Keratinocyte (primary cell): ENCODE results near the gene HK2. TPM values are rescaled to one million over a fixed set of nuclear protein-coding genes. Genes with fewer than 3 reads are reported as not detected.
"Not testable (repeated sequence)": the region's sequence is repeated elsewhere in the genome, so short reads cannot be mapped to it uniquely, and the experiment has no call there.

Experiments
- DNase-seq: peaks from one replicate; pipeline ENCODE4 v3.0.0-alpha.2; 2011; ENCODE audit warnings: low read depth, missing footprints, low spot score
- FAIRE-seq: peaks from 2 replicates; lab custom pipeline; 2011; peaks lifted over from hg19 to GRCh38; lab: Jason Lieb, UNC
- H2AFZ ChIP-seq: 2 replicates; pipeline ENCODE4 v1.6.0; 2012; ENCODE audit warnings: low read length, control low read depth, inconsistent platforms; ENCODE audit not compliant: control insufficient read depth
- H3K27ac ChIP-seq: 2 replicates; pipeline ENCODE4 v1.5.1; 2011; ENCODE audit warnings: low read length; ENCODE audit not compliant: control insufficient read depth, insufficient read depth
- H3K27me3 ChIP-seq: 3 replicates; pipeline ENCODE4 v1.6.0; 2011; ENCODE audit warnings: low read length; ENCODE audit not compliant: control insufficient read depth, insufficient read depth; ENCODE audit errors: extremely low read depth
- H3K36me3 ChIP-seq, 2 experiments: 2 replicates in 1 of 2; 3 replicates in 1 of 2; pipeline ENCODE4 v1.5.1; 2011; ENCODE audit warnings: low read length in 2 of 2, mild to moderate bottlenecking in 1 of 2; ENCODE audit not compliant: control insufficient read depth in 2 of 2, insufficient read depth in 2 of 2; ENCODE audit errors: extremely low read depth in 1 of 2
- H3K4me1 ChIP-seq: 3 replicates; pipeline ENCODE4 v1.5.1; 2011; ENCODE audit warnings: low read length; ENCODE audit not compliant: control insufficient read depth, insufficient read depth; ENCODE audit errors: extremely low read depth
- H3K4me2 ChIP-seq: 3 replicates; pipeline ENCODE4 v1.6.0; 2011; ENCODE audit warnings: low read depth, low read length; ENCODE audit not compliant: control insufficient read depth, insufficient read depth; ENCODE audit errors: extremely low read depth
- H3K4me3 ChIP-seq, 3 experiments: fragments of 200-600 bp in 1 of 3; sonication (generic) in 1 of 3; 2 replicates in 2 of 3; 3 replicates in 1 of 3; pipeline ENCODE4 v1.5.1; 2011 to 2016; ENCODE audit warnings: low read length in 3 of 3, mild to moderate bottlenecking in 3 of 3, control low read depth in 2 of 3, inconsistent platforms in 1 of 3, low read depth in 1 of 3, mixed read lengths in 1 of 3, mixed run types in 1 of 3, moderate library complexity in 1 of 3; ENCODE audit not compliant: control insufficient read depth in 2 of 3, insufficient read depth in 2 of 3; ENCODE audit errors: extremely low read depth in 1 of 3
- H3K79me2 ChIP-seq: 2 replicates; pipeline ENCODE4 v1.6.0; 2012; ENCODE audit warnings: low read length; ENCODE audit not compliant: control insufficient read depth, insufficient read depth
- H3K9ac ChIP-seq: 3 replicates; pipeline ENCODE4 v1.6.0; 2011; ENCODE audit warnings: low read length; ENCODE audit not compliant: control insufficient read depth, insufficient read depth; ENCODE audit errors: extremely low read depth
- H3K9me1 ChIP-seq: 3 replicates; pipeline ENCODE4 v1.6.0; 2011; ENCODE audit warnings: low read length; ENCODE audit not compliant: control insufficient read depth, insufficient read depth; ENCODE audit errors: extremely low read depth
- H3K9me3 ChIP-seq: 2 replicates; pipeline ENCODE4 v1.5.1; 2012; ENCODE audit warnings: low read depth, low read length; ENCODE audit not compliant: control insufficient read depth
- H4K20me1 ChIP-seq: 3 replicates; pipeline ENCODE4 v1.6.0; 2011; ENCODE audit warnings: low read length; ENCODE audit not compliant: control insufficient read depth, insufficient read depth; ENCODE audit errors: extremely low read depth
- EZH2 ChIP-seq: IDR thresholded peaks from one replicate; pipeline ENCODE4 v1.6.1; 2012; ENCODE audit warnings: inconsistent platforms, mild to moderate bottlenecking, low read length, moderate library complexity
- dilution Hi-C: fragments of 300-500 bp; cut with MboI; formaldehyde crosslinking; loops from one replicate; pipeline ENCODE4 v1.7.0; 2020; ENCODE audit warnings: low sequenced_read_pairs; ENCODE audit not compliant: extremely low pct_ligation_motif_present
- polyA plus RNA-seq, 5 experiments: library from polyadenylated mRNA; depleted of rRNA in 3 of 5; stranded (reverse) in 3 of 5; stranded (forward) in 1 of 5; unstranded in 1 of 5; fragments of >200 nt; gene quantifications; 1 replicate in 1 of 5; 2 replicates in 3 of 5; 3 replicates in 1 of 5; pipeline versions ENCODE4 v1.2.1 to v1.2.3, GENCODE V29; 2011 to 2012; ENCODE audit warnings: missing spikeins in 2 of 5, low read depth in 1 of 5, low replicate concordance in 1 of 5
- TF ChIP-seq, protein P1 (sequence below), 3 experiments: IDR thresholded peaks in 1 of 3; conservative IDR thresholded peaks in 1 of 3; optimal IDR thresholded peaks in 1 of 3; 2 replicates in 2 of 3; 3 replicates in 1 of 3; pipeline versions ENCODE3 to v1.5.1; 2011; ENCODE audit warnings: low read length in 3 of 3, mild to moderate bottlenecking in 3 of 3, moderate library complexity in 2 of 3, control low read depth in 1 of 3, inconsistent platforms in 1 of 3; ENCODE audit not compliant: insufficient read depth in 2 of 3; ENCODE audit errors: extremely low read depth in 1 of 3

The HK2 gene
- polyA plus RNA-seq, 1 donor (not counting 4 experiments of a cell fraction or from before 2014, with no cell fraction given), result 27.1 TPM

DNA sequence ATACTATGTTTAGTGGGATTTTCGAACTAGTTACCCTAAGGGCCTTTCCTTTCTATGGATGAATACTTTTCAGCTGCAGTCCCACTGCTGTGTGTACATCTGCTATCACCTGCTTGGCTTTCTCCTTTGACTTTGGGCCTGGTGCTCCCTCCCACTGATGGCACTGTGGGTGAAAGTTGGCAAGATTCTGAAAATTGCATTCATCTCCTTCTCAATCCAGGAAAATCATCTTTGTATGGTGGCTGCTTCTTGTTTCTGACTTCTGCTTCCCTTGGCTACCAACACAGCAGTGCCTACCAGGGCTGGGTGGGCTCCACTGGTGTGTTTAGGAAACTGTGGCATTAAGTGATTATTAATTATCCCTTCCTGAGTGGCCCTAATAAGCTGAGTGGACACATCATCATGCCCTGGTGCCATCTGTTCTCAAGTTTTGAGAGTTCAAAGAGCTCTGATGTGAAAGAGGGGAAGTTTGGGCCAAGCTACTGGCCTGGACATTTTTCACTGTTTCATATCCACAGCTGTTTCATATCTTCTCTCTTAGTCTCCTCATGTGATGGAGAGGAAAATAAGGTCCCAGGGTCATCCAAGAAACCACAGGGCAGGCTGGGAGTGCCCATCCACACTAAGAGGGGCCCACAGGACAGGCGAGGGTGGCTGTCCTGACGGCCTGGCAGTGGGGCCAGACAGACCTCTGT is 16.7 kb downstream of the HK2 start:
- no peak overlapping the region for H3K9ac ChIP-seq
- peaks cover 9 to 28% of the 10 kb centered on the region in 2 experiments for H3K36me3 ChIP-seq
- peaks cover 10% of the 10 kb centered on the region for H3K9me1 ChIP-seq
- no peak for FAIRE-seq
- peaks cover 5% of the 10 kb centered on the region for H4K20me1 ChIP-seq
- no peak overlapping the region for H3K4me2 ChIP-seq
- no peaks in the 10 kb centered on the region for H3K9me3 ChIP-seq
- no peak for DNase-seq
- H3K79me2 ChIP-seq, result peaks cover 76% of the 10 kb centered on the region
- TF ChIP-seq, protein P1, sequence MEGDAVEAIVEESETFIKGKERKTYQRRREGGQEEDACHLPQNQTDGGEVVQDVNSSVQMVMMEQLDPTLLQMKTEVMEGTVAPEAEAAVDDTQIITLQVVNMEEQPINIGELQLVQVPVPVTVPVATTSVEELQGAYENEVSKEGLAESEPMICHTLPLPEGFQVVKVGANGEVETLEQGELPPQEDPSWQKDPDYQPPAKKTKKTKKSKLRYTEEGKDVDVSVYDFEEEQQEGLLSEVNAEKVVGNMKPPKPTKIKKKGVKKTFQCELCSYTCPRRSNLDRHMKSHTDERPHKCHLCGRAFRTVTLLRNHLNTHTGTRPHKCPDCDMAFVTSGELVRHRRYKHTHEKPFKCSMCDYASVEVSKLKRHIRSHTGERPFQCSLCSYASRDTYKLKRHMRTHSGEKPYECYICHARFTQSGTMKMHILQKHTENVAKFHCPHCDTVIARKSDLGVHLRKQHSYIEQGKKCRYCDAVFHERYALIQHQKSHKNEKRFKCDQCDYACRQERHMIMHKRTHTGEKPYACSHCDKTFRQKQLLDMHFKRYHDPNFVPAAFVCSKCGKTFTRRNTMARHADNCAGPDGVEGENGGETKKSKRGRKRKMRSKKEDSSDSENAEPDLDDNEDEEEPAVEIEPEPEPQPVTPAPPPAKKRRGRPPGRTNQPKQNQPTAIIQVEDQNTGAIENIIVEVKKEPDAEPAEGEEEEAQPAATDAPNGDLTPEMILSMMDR (optimal IDR thresholded peaks at IDR 0.05 in 1 of 3, IDR thresholded peaks at IDR 0.05 in 1 of 3, conservative IDR thresholded peaks at IDR 0.05 in 1 of 3; ENCODE audit: extremely low read depth in 1 of 3, insufficient read depth in 2 of 3, low read length in 3 of 3), result no peak
- TF ChIP-seq EZH2, result no peak
- no peak overlapping the region for H2AFZ ChIP-seq
- no peak overlapping the region for H3K4me3 ChIP-seq
- dilution Hi-C loops, result loop anchor here (25.0 kb wide), 1 partner anchor 113 kb away; no protein-coding TSS in a partner anchor
- H3K4me1 ChIP-seq, result peaks cover 56% of the 10 kb centered on the region
- H3K27ac ChIP-seq, result no peak overlapping the region
- H3K27me3 ChIP-seq, result no peaks in the 10 kb centered on the region

DNA sequence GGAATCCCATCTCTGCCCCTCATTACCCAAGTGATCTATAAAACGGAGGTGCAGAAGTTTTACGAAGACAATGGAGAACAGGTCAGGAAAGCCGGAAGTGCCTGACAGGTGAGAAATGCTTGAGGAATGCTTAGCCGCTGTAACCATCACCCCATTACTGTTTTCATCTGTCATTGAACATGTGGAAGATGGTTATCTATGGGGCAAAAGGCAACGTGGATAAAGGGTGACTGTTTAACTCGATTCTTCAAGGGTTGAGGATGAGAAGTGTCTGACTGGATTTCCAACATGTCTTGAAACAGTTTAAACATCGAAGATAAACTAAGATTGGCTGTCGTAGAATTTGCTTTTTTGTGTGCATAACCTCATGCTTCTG is 17.3 kb downstream of the HK2 start:
- no peak overlapping the region for H3K27ac ChIP-seq
- FAIRE-seq (no peak), DNase-seq (no peak)

DNA sequence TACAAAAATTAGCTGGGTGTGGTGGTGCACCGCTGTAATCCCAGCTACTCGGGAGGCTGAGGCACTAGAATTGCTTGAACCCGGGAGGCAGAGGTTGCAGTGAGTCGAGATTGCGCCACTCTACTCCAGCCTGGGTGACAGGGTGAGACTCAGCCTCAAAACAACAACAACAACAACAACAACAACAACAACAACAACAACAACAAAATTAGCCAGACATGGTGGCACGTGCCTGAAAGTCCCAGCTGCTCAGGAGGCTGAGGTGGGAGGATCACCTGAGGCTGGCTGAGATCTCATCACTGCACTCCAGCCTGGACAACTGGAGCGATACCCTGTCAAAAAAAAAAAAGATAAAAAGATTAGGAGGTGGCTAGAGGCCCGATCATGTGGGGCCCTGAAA is 19.4 kb downstream of the HK2 start:
- Histone ChIP-seq H3K36me3 (peaks cover 12 to 37% of the 10 kb centered on the region in 2 experiments), H3K4me1 (peaks cover 30% of the 10 kb centered on the region), H3K79me2 (peaks cover 63% of the 10 kb centered on the region)
- FAIRE-seq, H4K20me1 ChIP-seq, DNase-seq, H3K27ac ChIP-seq, H3K27me3 ChIP-seq, H3K9me1 ChIP-seq, H3K4me3 ChIP-seq, H3K9me3 ChIP-seq, H3K9ac ChIP-seq, H2AFZ ChIP-seq, H3K4me2 ChIP-seq: not testable (repeated sequence)
- dilution Hi-C loops, result loop anchor here (25.0 kb wide), 1 partner anchor 116 kb away; no protein-coding TSS in a partner anchor

More for the DNA sequence above, 17.3 kb downstream of the HK2 start:
- no peak overlapping the region for H3K4me2 ChIP-seq
- no peaks in the 10 kb centered on the region for H3K27me3 ChIP-seq
- peaks cover 12 to 30% of the 10 kb centered on the region in 2 experiments for H3K36me3 ChIP-seq
- H3K79me2 ChIP-seq, result peaks cover 79% of the 10 kb centered on the region
- dilution Hi-C loops, result loop anchor here (25.0 kb wide), 1 partner anchor 114 kb away; no protein-coding TSS in a partner anchor
- no peak overlapping the region for H2AFZ ChIP-seq
- no peaks in the 10 kb centered on the region for H3K9me3 ChIP-seq
- peaks cover 50% of the 10 kb centered on the region for H3K4me1 ChIP-seq
- no peak overlapping the region for H3K4me3 ChIP-seq
- H3K9ac ChIP-seq, result no peak overlapping the region
- TF ChIP-seq, protein P1 (optimal IDR thresholded peaks at IDR 0.05 in 1 of 3, IDR thresholded peaks at IDR 0.05 in 1 of 3, conservative IDR thresholded peaks at IDR 0.05 in 1 of 3; ENCODE audit: extremely low read depth in 1 of 3, insufficient read depth in 2 of 3, low read length in 3 of 3), result no peak
- TF ChIP-seq EZH2, result no peak
- peaks cover 5% of the 10 kb centered on the region for H4K20me1 ChIP-seq
- peaks cover 10% of the 10 kb centered on the region for H3K9me1 ChIP-seq
